DOHH2 (cell line): Measurements from ENCODE around the gene PAQR5.

Experiments used
- CTCF ChIP-seq: fragments of 200-600 bp; sonication (generic); IDR thresholded peaks from one replicate; pipeline ENCODE4 v1.5.1; 2014; ENCODE audit warnings: antibody characterized with exemption, mild to moderate bottlenecking, low read depth, low read length; ENCODE audit not compliant: poor library complexity, severe bottlenecking
- EZH2phosphoT487 ChIP-seq: fragments of 200-600 bp; sonication (generic); IDR thresholded peaks from 2 replicates; pipeline ENCODE4 v1.6.1; 2017; ENCODE audit warnings: borderline replicate concordance, mild to moderate bottlenecking, antibody characterized with exemption, low read length, moderate library complexity, mixed read lengths

- TF ChIP-seq CTCF (no peak), EZH2phosphoT487 (no peak)
Measured at GRCh38 chr15:69302929-69303328, 4.2 kb downstream of the PAQR5 start.
